Measurements from ENCODE around the gene RALB. TPM values are rescaled to one million over a fixed set of nuclear protein-coding genes. Genes with fewer than 3 reads are reported as not detected.

The RALB gene
- polyA plus RNA-seq, 1 of the 3 experiments (the other 2 are of a cell fraction): 37.2 TPM

- TF ChIP-seq FOSL2 (IDR thresholded peaks at IDR 0.05; ENCODE audit: borderline replicate concordance, low read depth) (no peak), RFX5 (IDR thresholded peaks at IDR 0.05; ENCODE audit: low read length) (no peak)
- DNase-seq: no peak
- H3K4me1 ChIP-seq (ENCODE audit: control insufficient read depth in 1 of 2, insufficient read depth in 2 of 2, low read depth in 1 of 2, low read length in 1 of 2): peaks cover 0 to 14% of the 10 kb centered on the region in 2 experiments; a peak in 1 of 4 replicates
- no peak overlapping the region for H3K4me2 ChIP-seq
- no peaks in the 10 kb centered on the region for H3F3A ChIP-seq (replicated peaks; ENCODE audit: insufficient read depth)
- no peak overlapping the region for H3K9ac ChIP-seq
- POLR2A ChIA-PET: no interaction called here
- CTCF ChIA-PET: interaction anchor here (0.6 to 0.7 kb wide), 2 partner anchors 85 to 154 kb away, joined by 3 read pairs; no protein-coding TSS in a partner anchor
- no peaks in the 10 kb centered on the region for H3K27me3 ChIP-seq (ENCODE audit: insufficient read depth)
- H3K9me2 ChIP-seq: no peaks in the 10 kb centered on the region
- H2AFZ ChIP-seq (ENCODE audit: low read depth): no peak overlapping the region
- 96% methylated on average over 5 of the region's 5 CpGs for WGBS (ENCODE audit: low lambda C conversion rate)
- no peak overlapping the region for H3K4me3 ChIP-seq (ENCODE audit: low read depth in 2 of 2, low read length in 1 of 2)
- H3K36me3 ChIP-seq (replicated peaks in 1 of 2; ENCODE audit: control insufficient read depth in 1 of 2, insufficient read depth in 2 of 2, low read length in 1 of 2): no peaks in the 10 kb centered on the region
- H3K9me3 ChIP-seq: no peaks in the 10 kb centered on the region
- H3K79me2 ChIP-seq (ENCODE audit: insufficient read depth): peaks cover 94% of the 10 kb centered on the region
- peaks cover 77% of the 10 kb centered on the region for H4K20me1 ChIP-seq (ENCODE audit: insufficient read depth)
- H3K27ac ChIP-seq (ENCODE audit: low read depth in 2 of 2, low read length in 1 of 2): no peak overlapping the region
Measured at GRCh38 chr2:120260736-120261135, 8.1 kb downstream of the RALB start.

- DNase-seq: no peak
- CTCF ChIA-PET: interaction anchor here (0.6 kb wide), 1 partner anchor 153 kb away, joined by 3 read pairs; no protein-coding TSS in a partner anchor
Measured at GRCh38 chr2:120261387-120262006, 8.8 kb downstream of the RALB start.

GRCh38 chr2:120262150-120262549 lies 9.5 kb downstream of the RALB start:
- H3K27ac ChIP-seq (ENCODE audit: low read depth in 2 of 2, low read length in 1 of 2): no peak overlapping the region
- WGBS (ENCODE audit: low lambda C conversion rate): 54% methylated on average over 2 of the region's 2 CpGs
- ChIA-PET CTCF (no interaction called here), POLR2A (no interaction called here)
- no peak overlapping the region for H3K9ac ChIP-seq
- peaks cover 76% of the 10 kb centered on the region for H4K20me1 ChIP-seq (ENCODE audit: insufficient read depth)
- no peak overlapping the region for H3K4me3 ChIP-seq (ENCODE audit: low read depth in 2 of 2, low read length in 1 of 2)
- peaks cover 94% of the 10 kb centered on the region for H3K79me2 ChIP-seq (ENCODE audit: insufficient read depth)
- peaks cover 0 to 7% of the 10 kb centered on the region in 2 experiments; a peak in 1 of 4 replicates for H3K4me1 ChIP-seq (ENCODE audit: control insufficient read depth in 1 of 2, insufficient read depth in 2 of 2, low read depth in 1 of 2, low read length in 1 of 2)
- TF ChIP-seq EZH2phosphoT487 (IDR thresholded peaks at IDR 0.05; ENCODE audit: borderline replicate concordance, low read depth) (no peak), CTCF (IDR thresholded peaks at IDR 0.05) (no peak), CHD2 (IDR thresholded peaks at IDR 0.05; ENCODE audit: low read length, partially characterized antibody) (no peak), FOSL2 (IDR thresholded peaks at IDR 0.05; ENCODE audit: borderline replicate concordance, low read depth) (no peak), ZBTB33 (IDR thresholded peaks at IDR 0.05; ENCODE audit: borderline replicate concordance, low read depth) (no peak), MXI1 (IDR thresholded peaks at IDR 0.05; ENCODE audit: low read depth, low read length) (no peak), YY1 (IDR thresholded peaks at IDR 0.05; ENCODE audit: low read depth) (no peak)
- no peaks in the 10 kb centered on the region for H3K9me2 ChIP-seq
- no peaks in the 10 kb centered on the region for H3K9me3 ChIP-seq
- H2AFZ ChIP-seq (ENCODE audit: low read depth): no peak overlapping the region
- no peak overlapping the region for H3K4me2 ChIP-seq
- no peak for DNase-seq
- no peaks in the 10 kb centered on the region for H3K36me3 ChIP-seq (replicated peaks in 1 of 2; ENCODE audit: control insufficient read depth in 1 of 2, insufficient read depth in 2 of 2, low read length in 1 of 2)
- H3F3A ChIP-seq (replicated peaks; ENCODE audit: insufficient read depth): no peaks in the 10 kb centered on the region
- H3K27me3 ChIP-seq (ENCODE audit: insufficient read depth): no peaks in the 10 kb centered on the region

More at GRCh38 chr2:120261387-120262006, 8.8 kb downstream of the RALB start:
- peaks cover 94% of the 10 kb centered on the region for H3K79me2 ChIP-seq (ENCODE audit: insufficient read depth)
- no peak overlapping the region for H3K27ac ChIP-seq (ENCODE audit: low read depth in 2 of 2, low read length in 1 of 2)
- TF ChIP-seq FOSL2 (IDR thresholded peaks at IDR 0.05; ENCODE audit: borderline replicate concordance, low read depth) (no peak), TEAD4 (IDR thresholded peaks at IDR 0.05; ENCODE audit: borderline replicate concordance, insufficient read depth) (no peak), GABPA (IDR thresholded peaks at IDR 0.05; ENCODE audit: low read depth) (no peak), EZH2phosphoT487 (IDR thresholded peaks at IDR 0.05; ENCODE audit: borderline replicate concordance, low read depth) (no peak)
- 97% methylated on average over 6 of the region's 6 CpGs for WGBS (ENCODE audit: low lambda C conversion rate)
- no peaks in the 10 kb centered on the region for H3K9me2 ChIP-seq
- H3K4me2 ChIP-seq: no peak overlapping the region
- no peak overlapping the region for H3K4me3 ChIP-seq (ENCODE audit: low read depth in 2 of 2, low read length in 1 of 2)
- H3K9me3 ChIP-seq: no peaks in the 10 kb centered on the region
- H2AFZ ChIP-seq (ENCODE audit: low read depth): no peak overlapping the region
- H3K4me1 ChIP-seq (ENCODE audit: control insufficient read depth in 1 of 2, insufficient read depth in 2 of 2, low read depth in 1 of 2, low read length in 1 of 2): peaks cover 0 to 13% of the 10 kb centered on the region in 2 experiments; a peak in 1 of 4 replicates
- H3K36me3 ChIP-seq (replicated peaks in 1 of 2; ENCODE audit: control insufficient read depth in 1 of 2, insufficient read depth in 2 of 2, low read length in 1 of 2): no peaks in the 10 kb centered on the region
- H4K20me1 ChIP-seq (ENCODE audit: insufficient read depth): peaks cover 77% of the 10 kb centered on the region
- POLR2A ChIA-PET: no interaction called here
- H3K9ac ChIP-seq: no peak overlapping the region
- H3K27me3 ChIP-seq (ENCODE audit: insufficient read depth): no peaks in the 10 kb centered on the region
- no peaks in the 10 kb centered on the region for H3F3A ChIP-seq (replicated peaks; ENCODE audit: insufficient read depth)

Measured in SK-N-SH (cell line).